GM19463 (cell line): Measurements from ENCODE around the gene MORN1.

Experiments used
- ATAC-seq: cut with Tn5 transposase; IDR thresholded peaks from one replicate; pipeline ENCODE4 v1.9.1; 2021; ENCODE audit warnings: mild to moderate bottlenecking, moderate library complexity; ENCODE audit not compliant: unreplicated experiment

The MORN1 gene

DNA sequence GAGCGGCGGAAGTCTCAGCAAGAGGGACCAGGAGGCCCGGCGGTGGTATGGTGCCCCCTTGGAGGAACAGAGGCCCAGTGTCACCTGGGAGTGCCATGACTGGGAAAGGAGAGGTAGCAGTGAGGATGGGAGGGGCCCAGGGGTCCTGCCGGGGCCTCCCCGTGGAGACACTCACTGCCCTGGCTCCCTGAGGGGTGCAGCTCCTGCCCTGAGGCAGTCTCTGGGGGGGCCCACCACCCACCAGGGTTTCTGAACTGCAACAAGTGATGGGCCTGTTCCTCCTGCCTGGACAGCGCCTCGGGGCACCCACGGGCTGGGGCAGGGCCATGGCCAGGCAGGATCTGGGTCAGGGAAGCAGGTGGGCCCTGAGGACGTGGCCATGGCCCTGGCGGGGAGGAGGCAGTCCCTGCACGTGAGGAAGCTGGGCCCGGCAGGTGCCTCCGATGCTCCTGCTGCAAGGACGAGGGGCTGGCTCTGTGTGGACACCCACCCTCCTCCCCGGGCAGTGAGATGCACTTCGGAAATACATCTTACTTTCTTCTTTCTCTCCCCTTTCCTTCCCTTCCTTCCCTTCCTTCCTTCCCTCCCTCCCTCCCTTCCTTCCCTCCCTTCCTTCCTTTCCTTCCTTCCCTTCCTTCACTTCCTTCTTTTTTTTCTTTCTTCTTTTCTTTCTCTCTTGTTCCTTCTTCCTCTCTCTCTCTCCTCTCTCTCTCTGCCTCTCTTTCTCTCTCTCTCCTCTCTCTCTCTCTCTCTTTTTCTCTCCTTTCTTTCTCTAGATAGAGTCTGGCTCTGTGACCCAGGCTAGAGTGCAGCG is 66.6 kb downstream of the MORN1 start:
- no peak for ATAC-seq

DNA sequence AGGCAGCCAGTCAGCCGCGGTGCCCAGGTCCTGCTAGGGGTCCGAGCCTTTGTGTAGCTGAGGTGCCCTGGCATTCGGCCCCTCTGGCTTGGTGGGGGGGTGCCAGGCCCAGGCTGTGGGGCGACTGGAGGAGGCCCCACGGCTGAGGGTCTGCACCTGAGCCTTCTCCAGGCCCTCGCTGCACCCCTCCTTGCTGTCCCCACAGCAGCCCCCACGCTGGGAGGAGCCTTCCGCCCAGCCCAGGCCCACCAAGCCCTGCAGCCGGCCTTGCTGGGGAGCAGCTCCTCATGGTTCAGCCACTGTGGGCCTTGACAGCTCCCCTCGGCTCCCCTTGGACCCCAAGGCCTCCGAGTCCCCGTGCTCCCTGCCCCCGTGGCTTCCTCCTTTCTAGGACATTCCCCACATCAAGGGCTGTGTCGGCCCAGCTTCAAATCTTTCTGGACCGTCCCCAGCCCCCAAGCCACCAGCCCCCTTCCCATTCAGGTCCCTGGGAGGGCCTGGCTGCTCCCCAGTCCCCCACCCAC is 67.8 kb downstream of the MORN1 start:
- no peak for ATAC-seq

DNA sequence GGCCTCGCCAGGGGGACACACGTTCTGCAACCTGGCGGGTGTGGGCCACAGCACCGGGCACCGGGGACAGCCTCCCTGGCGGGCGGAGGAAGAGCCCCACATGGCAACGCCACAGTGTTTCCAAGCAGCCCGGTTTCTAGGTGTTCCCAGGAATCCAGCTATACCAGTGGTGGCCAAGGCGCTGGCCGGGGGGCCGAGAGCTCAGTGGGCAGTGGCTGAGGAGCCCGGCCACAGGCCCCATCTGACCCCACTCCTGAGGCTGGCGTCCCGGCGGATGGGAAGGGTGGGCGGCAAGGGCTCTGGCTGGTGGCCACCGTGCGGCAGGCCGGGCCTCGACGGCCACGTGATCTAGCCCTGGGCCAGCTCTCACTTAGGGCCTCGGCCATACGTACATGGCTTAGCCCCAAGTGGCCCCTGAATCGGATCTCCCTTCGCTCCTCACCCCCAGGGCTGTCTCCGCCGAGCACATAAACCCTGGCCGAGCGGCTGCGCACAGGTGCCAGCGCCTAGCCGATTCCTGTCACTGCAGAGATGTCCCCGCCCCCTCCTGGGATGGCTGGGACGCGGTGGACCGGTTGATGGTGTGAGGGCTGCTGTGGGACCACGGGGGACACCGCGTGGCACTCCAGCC is 68.7 kb downstream of the MORN1 start:
- ATAC-seq = no peak

- ATAC-seq = no peak
Measured at GRCh38 chr1:2322065-2322571, 69.2 kb downstream of the MORN1 start.

DNA sequence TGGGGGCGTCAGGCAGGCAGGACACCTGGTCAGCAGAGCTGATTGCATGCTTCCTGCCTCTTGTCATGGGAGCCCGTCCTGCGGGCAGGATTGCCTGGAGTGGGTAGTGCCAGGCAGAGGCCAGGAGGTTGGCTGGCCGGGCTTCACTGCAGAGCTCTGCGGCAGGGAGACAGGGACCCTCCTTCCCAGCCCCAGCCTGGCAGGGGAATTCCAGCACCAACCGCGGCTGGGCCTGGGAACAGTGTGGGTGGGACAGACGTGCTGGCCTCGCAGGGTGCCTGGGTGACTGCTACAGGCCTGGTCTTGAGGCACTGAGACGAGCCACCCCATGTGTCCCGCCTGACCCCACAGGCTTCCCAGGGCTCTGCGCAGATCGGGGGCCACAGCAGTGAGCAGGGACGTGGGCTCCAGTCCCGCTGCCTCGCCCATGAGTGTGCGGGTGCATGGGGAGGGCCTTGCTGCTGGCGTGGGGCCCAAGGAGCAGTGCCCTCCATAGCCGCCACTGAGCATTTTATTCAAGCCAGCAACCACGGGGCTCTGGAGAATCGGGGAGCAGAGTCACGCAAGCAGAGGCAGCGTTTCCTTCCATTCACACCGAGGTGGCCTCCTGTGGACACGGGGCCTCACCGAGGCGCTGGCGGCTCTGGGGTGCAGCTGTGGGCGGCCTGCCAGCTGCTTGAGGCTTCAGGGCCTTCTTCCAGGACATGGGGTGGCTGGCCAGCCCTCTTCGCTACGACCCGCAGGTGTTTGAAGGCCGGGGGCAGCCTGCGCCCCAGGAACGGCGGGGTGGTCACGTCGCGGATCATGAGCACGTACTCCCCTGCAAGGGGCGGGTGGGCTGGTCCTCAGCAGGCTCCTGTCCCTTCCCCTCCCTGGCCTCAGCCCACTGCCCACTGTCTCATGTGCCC is 70.3 kb downstream of the MORN1 start:
- no peak for ATAC-seq

DNA sequence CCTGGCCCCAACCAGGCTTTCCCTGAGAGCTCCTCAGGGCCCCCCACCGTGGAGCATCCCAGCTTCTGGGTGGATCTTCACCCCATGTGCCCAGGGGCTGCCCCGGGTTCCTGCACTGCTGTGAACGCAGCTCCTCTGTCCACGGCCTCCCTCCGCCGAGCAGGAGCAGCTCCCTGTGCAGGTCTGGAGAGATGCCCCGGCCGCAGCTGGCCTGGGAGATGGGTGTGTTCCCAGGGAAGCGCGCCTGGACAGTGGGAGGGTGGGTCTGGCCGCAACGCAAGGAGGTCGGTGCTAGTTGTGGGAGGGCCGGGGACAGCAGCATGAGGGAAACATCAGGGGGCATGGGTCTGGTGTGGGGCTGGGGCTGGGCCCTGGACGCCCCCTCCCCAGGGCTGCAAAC is 71.3 kb downstream of the MORN1 start:
- ATAC-seq = no peak

DNA sequence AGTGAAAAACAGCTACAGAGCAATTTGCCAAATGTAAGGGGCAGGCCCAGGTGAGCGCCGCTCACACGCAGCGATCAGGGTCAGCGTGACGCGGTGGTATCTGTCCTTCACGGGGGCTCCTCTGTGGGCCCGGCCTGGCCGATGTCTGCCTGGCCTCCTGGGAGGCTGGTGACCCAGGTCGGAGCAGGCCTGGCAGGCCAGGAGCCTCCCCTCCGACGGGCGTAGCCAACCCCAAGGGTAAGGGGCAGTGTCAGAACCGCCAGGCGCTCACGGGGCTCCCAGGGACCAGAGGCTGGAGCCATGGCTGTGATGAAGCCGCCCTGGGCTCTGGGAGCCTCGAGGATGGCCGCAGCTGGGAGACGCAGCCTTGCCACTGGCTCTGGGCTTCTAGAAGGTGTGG is 72.1 kb downstream of the MORN1 start:
- ATAC-seq = no peak

DNA sequence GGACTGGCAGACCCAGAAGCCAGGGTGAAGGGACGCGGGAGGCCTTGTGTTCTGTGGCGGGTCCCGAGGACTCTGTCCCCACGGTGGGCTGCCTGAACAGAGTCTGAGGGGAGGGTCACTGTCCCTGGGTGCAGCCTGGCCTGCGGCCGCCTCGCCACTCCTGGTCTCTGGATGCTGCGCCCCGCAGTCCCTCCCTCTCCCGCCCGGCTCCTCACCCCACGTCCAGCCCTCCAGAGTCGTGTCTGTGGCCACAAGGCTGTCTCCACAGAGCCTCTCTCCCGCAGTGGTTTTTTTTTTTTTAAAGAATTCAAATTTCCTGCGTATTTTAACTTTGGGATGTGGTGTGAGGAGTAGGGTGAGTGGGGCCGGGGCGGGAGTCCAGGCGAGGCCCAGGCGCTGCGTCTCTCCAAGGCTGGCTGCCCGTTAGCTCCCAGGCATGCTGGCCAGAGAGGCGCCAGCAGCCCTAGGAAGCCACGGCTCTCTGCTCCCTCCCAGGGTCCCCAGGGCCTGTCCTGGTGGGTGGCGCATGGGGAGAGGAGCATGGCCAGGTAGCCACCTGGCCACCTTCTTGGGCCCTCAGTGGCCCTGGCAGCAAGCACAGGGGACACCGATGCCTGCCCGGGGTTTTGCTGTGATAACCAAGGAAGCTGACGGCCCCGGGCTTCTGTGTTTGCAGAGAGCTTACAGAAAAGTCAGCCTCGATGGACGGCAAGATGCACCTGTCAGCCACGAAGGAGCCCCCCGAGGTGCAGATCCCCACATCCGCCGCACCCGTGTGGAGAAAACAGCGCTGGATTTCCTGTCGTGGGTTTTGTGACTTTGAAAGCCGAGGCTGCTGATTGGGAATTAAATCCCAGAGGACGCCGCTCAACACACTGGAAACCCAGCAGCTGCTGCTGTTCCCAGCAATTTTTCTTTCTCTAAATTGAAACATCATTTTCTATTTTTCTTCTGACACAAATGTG is 72.8 kb downstream of the MORN1 start:
- ATAC-seq = no peak

- ATAC-seq = no peak
Measured at GRCh38 chr1:2317230-2318065, 73.9 kb downstream of the MORN1 start.

DNA sequence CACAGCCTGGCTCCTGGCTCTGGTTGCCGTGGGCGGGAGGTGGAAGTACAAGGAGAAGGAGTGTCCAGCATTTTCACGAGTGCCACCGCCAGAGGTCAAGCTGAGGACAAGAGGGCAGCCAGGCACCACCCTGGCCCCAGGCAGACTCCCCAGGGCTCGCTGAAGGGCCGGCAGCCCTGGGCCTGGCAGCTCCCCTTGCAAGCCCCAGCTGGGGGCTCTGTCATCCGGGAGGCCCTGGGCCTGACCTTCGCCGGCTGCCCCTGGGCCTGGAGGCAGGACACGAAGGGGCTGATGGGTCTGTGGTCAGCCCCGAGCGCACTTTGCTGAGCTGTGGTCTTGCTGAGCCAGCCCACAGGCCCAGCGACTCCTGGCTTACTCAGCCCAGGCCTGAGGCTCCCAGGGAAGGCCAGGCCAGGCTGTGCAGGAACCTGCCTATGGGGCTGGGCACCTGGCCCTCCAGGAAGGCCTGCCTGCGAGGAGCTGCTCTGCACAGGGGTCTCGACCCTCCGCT is 74.8 kb downstream of the MORN1 start:
- no peak for ATAC-seq

- ATAC-seq = no peak
Measured at GRCh38 chr1:2315674-2316450, 75.5 kb downstream of the MORN1 start.

DNA sequence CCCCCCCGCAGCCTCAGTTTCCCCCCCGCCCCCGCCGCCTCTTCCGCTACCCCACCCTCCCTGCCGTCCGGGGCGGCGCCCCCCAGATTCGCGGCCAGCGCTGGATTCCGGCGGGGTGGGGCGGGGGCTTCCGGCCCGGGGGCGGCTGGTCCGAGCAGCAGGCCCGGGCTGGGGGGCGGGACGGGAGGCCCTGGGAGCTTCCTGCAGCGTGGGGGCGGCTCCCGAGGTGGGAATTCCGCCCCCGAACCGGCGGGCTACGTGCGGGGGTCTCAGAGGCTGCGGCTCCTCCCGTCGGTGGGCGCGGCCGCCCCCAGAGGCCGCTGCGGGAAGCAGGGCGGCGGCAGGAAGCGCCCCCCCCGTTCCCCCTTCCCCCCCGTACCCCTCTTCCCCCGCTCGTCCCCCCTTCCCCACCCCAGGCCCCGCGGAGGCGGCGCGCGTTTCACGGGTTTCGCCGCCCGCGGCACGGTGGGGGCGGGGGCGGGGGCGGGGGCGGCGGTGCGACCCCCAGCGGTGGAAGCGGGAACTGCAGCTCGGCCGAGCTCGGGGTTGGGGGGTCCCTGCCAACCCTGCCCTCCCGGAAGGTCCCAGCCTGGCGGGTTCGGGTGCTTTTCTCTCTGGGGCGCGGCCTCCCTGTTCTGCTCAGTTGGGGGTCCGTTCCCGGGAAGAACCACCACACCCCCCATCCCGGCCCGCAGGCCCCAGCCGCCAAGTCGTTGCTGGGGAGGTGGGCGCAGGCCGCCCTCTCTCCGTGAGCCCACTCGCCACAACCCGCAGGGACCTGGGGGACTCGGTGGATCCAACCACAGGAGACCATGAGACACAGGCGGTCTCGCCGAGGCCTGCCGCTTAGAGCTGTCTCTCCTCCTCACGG is 76.3 kb downstream of the MORN1 start:
- no peak for ATAC-seq

- ATAC-seq = no peak
Measured at GRCh38 chr1:2314273-2314802, 77.0 kb downstream of the MORN1 start.

DNA sequence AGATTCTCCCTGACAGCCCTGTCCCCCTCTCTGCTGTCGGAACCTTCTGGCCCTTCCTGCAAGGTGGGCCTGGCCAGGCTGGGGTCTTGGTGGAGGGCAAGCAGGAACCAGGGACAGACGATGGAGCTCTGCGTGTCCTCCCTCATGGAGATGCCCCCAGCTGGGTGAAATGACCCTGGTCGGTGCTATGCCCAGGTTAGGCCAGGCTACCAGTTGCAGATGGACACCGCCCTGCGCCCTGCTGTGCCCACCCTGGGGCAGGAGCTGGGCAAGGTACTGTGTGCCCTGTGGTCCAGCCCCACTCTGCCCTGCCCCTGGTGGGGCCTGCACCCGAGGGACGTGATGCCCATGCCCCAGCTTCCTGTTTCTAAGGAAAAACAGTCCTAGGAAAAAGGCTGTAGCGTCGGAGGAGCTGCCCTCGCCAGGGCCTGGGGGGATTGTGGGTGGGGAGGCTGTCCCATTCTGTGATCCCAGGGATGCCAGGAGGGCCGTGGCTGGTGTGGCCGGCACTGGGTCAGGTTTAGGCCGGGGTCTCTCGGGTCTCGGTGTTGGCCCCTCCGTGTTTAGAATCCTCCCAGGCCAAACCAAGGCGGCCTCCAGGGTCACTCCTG is 77.6 kb downstream of the MORN1 start:
- no peak for ATAC-seq

DNA sequence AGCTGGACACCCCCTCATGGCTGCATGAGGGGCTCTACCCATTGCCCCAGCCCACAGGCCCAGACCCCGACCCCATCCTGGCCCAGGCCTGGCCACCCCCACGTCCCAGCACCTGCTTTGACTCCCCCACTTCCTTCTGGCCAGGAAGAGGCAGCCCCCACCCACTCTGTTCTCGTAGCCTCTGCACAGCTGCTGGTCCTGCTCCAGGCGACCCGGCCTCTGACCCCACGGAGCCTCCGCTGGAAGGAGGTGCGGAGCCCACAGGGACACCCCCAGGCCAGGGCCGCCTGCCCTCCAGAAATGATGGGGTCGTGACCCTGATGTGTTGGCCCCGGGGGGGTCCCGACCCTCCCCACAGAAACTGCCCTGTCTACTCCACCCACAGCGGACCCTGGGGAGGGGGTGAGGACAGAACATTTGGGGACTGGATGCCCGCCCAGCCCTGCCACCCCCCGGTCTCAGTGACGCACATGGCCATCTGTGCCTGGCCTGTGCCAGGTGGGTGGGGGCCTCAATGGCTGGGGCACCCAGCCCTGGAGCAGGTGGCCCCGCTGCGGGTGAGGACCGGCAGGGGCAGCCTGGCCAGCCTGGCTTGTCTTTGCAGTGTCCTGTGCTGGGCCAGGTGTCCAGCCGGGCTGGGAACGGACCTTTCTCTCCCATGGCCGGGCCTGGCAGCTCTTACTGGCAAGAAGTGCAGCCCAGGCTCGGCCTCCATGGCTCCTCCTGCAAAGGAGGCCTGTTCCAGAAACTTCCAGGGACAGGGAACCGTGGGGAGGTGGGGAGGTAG is 78.6 kb downstream of the MORN1 start:
- ATAC-seq = no peak

GRCh38 chr1:2312160-2312514 is 79.2 kb downstream of the MORN1 start:
- no peak for ATAC-seq
